GM12878 (cell line): Measurements from ENCODE around the gene CDH20. TPM values are rescaled to one million over a fixed set of nuclear protein-coding genes. Genes with fewer than 3 reads are reported as not detected.
"Not testable (repeated sequence)": the region's sequence is repeated elsewhere in the genome, so short reads cannot be mapped to it uniquely, and the experiment has no call there.

Experiments used
- ATAC-seq: fragments of 200-7000 bp; cut with Tn5 transposase; 3 replicates; pipeline ENCODE4 v1.9.1; 2020; ENCODE audit warnings: mild to moderate bottlenecking, moderate library complexity
- BruUV-seq: library from RNA; stranded (reverse); fragments of 400-500 nt; replicated peaks from 2 replicates; lab custom pipeline; 2021; lab: Mats Ljungman, UMichigan
- CTCF ChIA-PET: fragments of 300-600 bp; sonication (Branson Sonifier 250); formaldehyde crosslinking; extraction: SDS; loops from one replicate; lab custom pipeline; 2021; ENCODE audit warnings: inconsistent platforms; lab: Yijun Ruan, JAX
- POLR2A ChIA-PET: fragments of 350-600 bp; formaldehyde crosslinking; extraction: SDS; loops from one replicate; lab custom pipeline; 2021; ENCODE audit warnings: inconsistent platforms; lab: Charles Lee
- RAD21 ChIA-PET: fragments of 300-600 bp; sonication (Branson Sonifier 250); formaldehyde crosslinking; loops from one replicate; lab custom pipeline; 2023; ENCODE audit warnings: antibody characterized with exemption; ENCODE audit not compliant: unreplicated experiment; lab: Charles Lee
- SMC1A ChIA-PET: fragments of 300-600 bp; sonication (Branson Sonifier 250); formaldehyde crosslinking; loops from one replicate; lab custom pipeline; 2023; ENCODE audit not compliant: unreplicated experiment, uncharacterized antibody; lab: Charles Lee
- DNase-seq: peaks from one replicate; pipeline ENCODE4 v3.0.0-alpha.2; 2011; ENCODE audit warnings: low read depth, low spot score
- FAIRE-seq: peaks from 3 replicates; lab custom pipeline; 2011; peaks lifted over from hg19 to GRCh38; lab: Jason Lieb, UNC
- H2AFZ ChIP-seq: 2 replicates; pipeline ENCODE4 v1.6.0; 2011; ENCODE audit warnings: low read depth, low read length, control low read depth; ENCODE audit not compliant: control insufficient read depth
- H3K27ac ChIP-seq: 2 replicates; pipeline ENCODE4 v1.5.1; 2011; ENCODE audit warnings: control low read depth; ENCODE audit not compliant: control insufficient read depth, insufficient read depth
- H3K27me3 ChIP-seq, 2 experiments: replicated peaks in 1 of 2; 2 replicates each; pipeline versions ENCODE4 v1.6.0 to v1.6.1; 2011; ENCODE audit warnings: low read length in 1 of 2; ENCODE audit not compliant: control insufficient read depth in 2 of 2, insufficient read depth in 2 of 2
- H3K36me3 ChIP-seq, 2 experiments: 2 replicates each; pipeline ENCODE4 v1.5.1; 2011; ENCODE audit warnings: low read length in 1 of 2; ENCODE audit not compliant: control insufficient read depth in 2 of 2, insufficient read depth in 2 of 2
- H3K4me1 ChIP-seq: 2 replicates; pipeline ENCODE4 v1.6.1; 2011; ENCODE audit warnings: mild to moderate bottlenecking, low read length, moderate library complexity, mixed read lengths; ENCODE audit not compliant: control insufficient read depth, insufficient read depth
- H3K4me2 ChIP-seq: 2 replicates; pipeline ENCODE4 v1.6.0; 2011; ENCODE audit warnings: control low read depth; ENCODE audit not compliant: control insufficient read depth, insufficient read depth
- H3K4me3 ChIP-seq: fragments of 200-600 bp; sonication (generic); 2 replicates; pipeline ENCODE4 v1.5.1; 2016
- H3K79me2 ChIP-seq: 2 replicates; pipeline ENCODE4 v1.6.0; 2011; ENCODE audit warnings: low read length; ENCODE audit not compliant: control insufficient read depth, insufficient read depth
- H3K9ac ChIP-seq: 2 replicates; pipeline ENCODE4 v1.8.0; 2011; ENCODE audit warnings: low read length, control low read depth, mixed read lengths; ENCODE audit not compliant: control insufficient read depth, insufficient read depth
- H3K9me3 ChIP-seq: replicated peaks from 3 replicates; pipeline ENCODE4 v1.5.1; 2011; ENCODE audit warnings: mild to moderate bottlenecking, low read length; ENCODE audit not compliant: control insufficient read depth, insufficient read depth
- H4K20me1 ChIP-seq: 2 replicates; pipeline ENCODE4 v1.6.0; 2011; ENCODE audit not compliant: control insufficient read depth, insufficient read depth
- ETV6 ChIP-seq, 2 experiments: fragments of 450-650 bp in 1 of 2; IDR thresholded peaks in 1 of 2; conservative IDR thresholded peaks in 1 of 2; 2 replicates each; pipeline ENCODE4 v1.6.1; 2014; ENCODE audit warnings: antibody characterized with exemption in 1 of 2, borderline replicate concordance in 1 of 2, low read depth in 1 of 2, mild to moderate bottlenecking in 1 of 2, moderate library complexity in 1 of 2
- SMARCA5 ChIP-seq: fragments of 450-650 bp; IDR thresholded peaks from 2 replicates; pipeline ENCODE4 v1.6.1; 2017; ENCODE audit warnings: mild to moderate bottlenecking
- SREBF2 ChIP-seq: IDR thresholded peaks from 2 replicates; pipeline ENCODE4 v1.6.1; 2012; ENCODE audit warnings: mild to moderate bottlenecking, low read length
- STAT1 ChIP-seq: fragments of 450-650 bp; conservative IDR thresholded peaks from 2 replicates; pipeline ENCODE4 v1.6.1; 2014; ENCODE audit warnings: antibody characterized with exemption, mild to moderate bottlenecking
- SUZ12 ChIP-seq: fragments of 200-600 bp; sonication (generic); IDR thresholded peaks from one replicate; pipeline ENCODE4 v1.6.1; 2018; ENCODE audit warnings: antibody characterized with exemption, mild to moderate bottlenecking; ENCODE audit not compliant: unreplicated experiment
- WGBS: methylation state at CpG from one replicate; pipeline ENCODE4 v1.1.6; 2016; ENCODE audit warnings: low lambda C conversion rate; ENCODE audit not compliant: insufficient replicate concordance, insufficient coverage; ENCODE audit errors: missing lambda C conversion rate; 5-methylcytosine and 5-hydroxymethylcytosine counted together
- in situ Hi-C: fragments of 300-500 bp; cut with MboI; formaldehyde crosslinking; loops from 9 replicates; pipeline ENCODE4 v1.14.3; 2018; ENCODE audit warnings: mixed read lengths
- intact Hi-C: fragments of 100-400 bp; cut with micrococcal nuclease; formaldehyde crosslinking; loops from one replicate; pipeline ENCODE4 v1.14.2; 2022; ENCODE audit not compliant: unreplicated experiment
- polyA plus RNA-seq, 11 experiments: library from polyadenylated mRNA; depleted of rRNA in 4 of 11; unstranded in 6 of 11; stranded (reverse) in 5 of 11; fragments of >200 nt; fragmentation: Nextera tagmentation in 4 of 11; fragmentation: Illumina TruSeq in 1 of 11; extraction: Ambion mirVana in 4 of 11; extraction: Trizol in 1 of 11; gene quantifications; 1 replicate in 1 of 11; 2 replicates in 10 of 11; pipeline versions ENCODE4 v1.2.1 to v1.2.3, GENCODE V29; 2011 to 2016; ENCODE audit warnings: inconsistent platforms in 2 of 11, missing spikeins in 2 of 11, low read depth in 1 of 11
- total RNA-seq, 4 experiments: library from RNA; depleted of rRNA in 3 of 4; stranded (reverse); fragments of >200 nt in 3 of 4; fragmentation: Illumina TruSeq in 1 of 4; extraction: Trizol in 1 of 4; gene quantifications; 2 replicates each; pipeline versions ENCODE4 v1.2.1 to v1.2.3, GENCODE V29; 2013 to 2021
- TF ChIP-seq, protein P1 (sequence below): IDR thresholded peaks from 2 replicates; pipeline ENCODE4 v1.6.1; 2012; ENCODE audit warnings: low read depth, low read length, improper control_type of control experiment
- TF ChIP-seq, protein P2 (sequence below): fragments of 450-650 bp; IDR thresholded peaks from 2 replicates; pipeline ENCODE4 v1.6.1; 2017; ENCODE audit warnings: mild to moderate bottlenecking, moderate library complexity
- TF ChIP-seq, protein P3 (sequence below), 3 experiments: IDR thresholded peaks in 2 of 3; conservative IDR thresholded peaks in 1 of 3; 2 replicates each; pipeline ENCODE4 v1.5.1; 2011; ENCODE audit warnings: low read depth in 3 of 3, low read length in 3 of 3, mild to moderate bottlenecking in 3 of 3, control low read depth in 2 of 3, moderate library complexity in 2 of 3, inconsistent platforms in 1 of 3, mixed read lengths in 1 of 3; ENCODE audit not compliant: control insufficient read depth in 2 of 3, insufficient read depth in 1 of 3; ENCODE audit errors: extremely low read depth in 1 of 3

Gene CDH20
- total and polyA plus RNA-seq, 10 of the 15 experiments (the other 5 are each of a cell fraction or from before 2014, with no cell fraction given): not detected

DNA sequence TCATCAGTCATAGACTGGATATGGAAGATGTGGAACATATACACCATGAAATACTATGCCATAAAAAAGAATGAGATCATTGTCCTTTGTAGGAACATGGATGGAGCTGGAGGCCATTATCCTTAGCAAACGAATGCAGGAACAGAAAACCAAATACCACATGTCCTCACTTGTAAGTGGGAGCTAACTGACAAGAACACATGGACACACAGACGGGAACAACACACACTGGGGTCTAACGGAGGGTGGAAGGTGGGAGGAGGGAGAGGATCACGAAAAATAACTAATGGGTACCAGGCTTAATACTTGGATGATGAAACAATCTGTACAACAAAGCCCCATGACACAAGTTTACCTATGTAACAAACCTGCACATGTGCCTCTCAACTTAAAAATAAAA lies 36.4 kb downstream of the CDH20 start:
- SMC1A ChIA-PET, FAIRE-seq, H3K4me1 ChIP-seq, H3K36me3 ChIP-seq, ATAC-seq, H3K4me2 ChIP-seq, intact Hi-C loops, POLR2A ChIA-PET, DNase-seq, BruUV-seq, H3K27me3 ChIP-seq, H3K79me2 ChIP-seq, H3K27ac ChIP-seq, H3K9me3 ChIP-seq, H2AFZ ChIP-seq, H3K4me3 ChIP-seq, H4K20me1 ChIP-seq, H3K9ac ChIP-seq, RAD21 ChIA-PET, in situ Hi-C loops: not testable (repeated sequence)
- CTCF ChIA-PET: interaction anchor here (1.9 kb wide), 1 partner anchor 10 kb away, joined by 4 read pairs; no protein-coding TSS in a partner anchor
- 11% methylated on average over 4 of the region's 4 CpGs for WGBS

DNA sequence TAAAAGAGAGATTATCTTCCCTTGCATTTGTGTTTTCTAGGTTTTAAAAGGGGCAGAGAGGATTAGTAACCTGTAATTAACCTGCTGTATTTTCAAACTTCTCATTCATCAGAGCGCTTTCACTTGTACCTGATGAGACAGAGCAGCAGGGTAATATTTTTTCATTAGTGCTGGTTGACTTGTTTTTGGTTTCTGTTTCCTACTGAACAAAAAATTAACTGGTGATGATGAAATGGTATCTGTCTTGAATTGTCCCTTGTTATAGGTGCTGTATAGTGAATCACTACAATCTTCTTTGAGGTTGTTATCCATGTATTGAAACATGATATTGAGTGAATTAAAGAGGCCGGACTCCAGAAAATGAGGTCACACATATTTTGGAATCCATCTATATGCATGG lies 37.9 kb downstream of the CDH20 start:
- no peaks in the 10 kb centered on the region for H3K4me1 ChIP-seq
- ChIA-PET RAD21 (no interaction called here), CTCF (no interaction called here), SMC1A (no interaction called here), POLR2A (no interaction called here)
- no peaks in the 10 kb centered on the region for H3K9me3 ChIP-seq
- ATAC-seq (no peak), DNase-seq (no peak), FAIRE-seq (no peak)
- TF ChIP-seq SREBF2 (no peak), STAT1 (no peak), SMARCA5 (no peak), SUZ12 (no peak), ETV6 (conservative IDR thresholded peaks at IDR 0.05 in 1 of 2, IDR thresholded peaks at IDR 0.05 in 1 of 2; ENCODE audit: borderline replicate concordance in 1 of 2, low read depth in 1 of 2) (no peak)
- TF ChIP-seq, protein P1, sequence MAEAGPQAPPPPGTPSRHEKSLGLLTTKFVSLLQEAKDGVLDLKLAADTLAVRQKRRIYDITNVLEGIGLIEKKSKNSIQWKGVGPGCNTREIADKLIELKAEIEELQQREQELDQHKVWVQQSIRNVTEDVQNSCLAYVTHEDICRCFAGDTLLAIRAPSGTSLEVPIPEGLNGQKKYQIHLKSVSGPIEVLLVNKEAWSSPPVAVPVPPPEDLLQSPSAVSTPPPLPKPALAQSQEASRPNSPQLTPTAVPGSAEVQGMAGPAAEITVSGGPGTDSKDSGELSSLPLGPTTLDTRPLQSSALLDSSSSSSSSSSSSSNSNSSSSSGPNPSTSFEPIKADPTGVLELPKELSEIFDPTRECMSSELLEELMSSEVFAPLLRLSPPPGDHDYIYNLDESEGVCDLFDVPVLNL: no peak
- TF ChIP-seq, protein P2, sequence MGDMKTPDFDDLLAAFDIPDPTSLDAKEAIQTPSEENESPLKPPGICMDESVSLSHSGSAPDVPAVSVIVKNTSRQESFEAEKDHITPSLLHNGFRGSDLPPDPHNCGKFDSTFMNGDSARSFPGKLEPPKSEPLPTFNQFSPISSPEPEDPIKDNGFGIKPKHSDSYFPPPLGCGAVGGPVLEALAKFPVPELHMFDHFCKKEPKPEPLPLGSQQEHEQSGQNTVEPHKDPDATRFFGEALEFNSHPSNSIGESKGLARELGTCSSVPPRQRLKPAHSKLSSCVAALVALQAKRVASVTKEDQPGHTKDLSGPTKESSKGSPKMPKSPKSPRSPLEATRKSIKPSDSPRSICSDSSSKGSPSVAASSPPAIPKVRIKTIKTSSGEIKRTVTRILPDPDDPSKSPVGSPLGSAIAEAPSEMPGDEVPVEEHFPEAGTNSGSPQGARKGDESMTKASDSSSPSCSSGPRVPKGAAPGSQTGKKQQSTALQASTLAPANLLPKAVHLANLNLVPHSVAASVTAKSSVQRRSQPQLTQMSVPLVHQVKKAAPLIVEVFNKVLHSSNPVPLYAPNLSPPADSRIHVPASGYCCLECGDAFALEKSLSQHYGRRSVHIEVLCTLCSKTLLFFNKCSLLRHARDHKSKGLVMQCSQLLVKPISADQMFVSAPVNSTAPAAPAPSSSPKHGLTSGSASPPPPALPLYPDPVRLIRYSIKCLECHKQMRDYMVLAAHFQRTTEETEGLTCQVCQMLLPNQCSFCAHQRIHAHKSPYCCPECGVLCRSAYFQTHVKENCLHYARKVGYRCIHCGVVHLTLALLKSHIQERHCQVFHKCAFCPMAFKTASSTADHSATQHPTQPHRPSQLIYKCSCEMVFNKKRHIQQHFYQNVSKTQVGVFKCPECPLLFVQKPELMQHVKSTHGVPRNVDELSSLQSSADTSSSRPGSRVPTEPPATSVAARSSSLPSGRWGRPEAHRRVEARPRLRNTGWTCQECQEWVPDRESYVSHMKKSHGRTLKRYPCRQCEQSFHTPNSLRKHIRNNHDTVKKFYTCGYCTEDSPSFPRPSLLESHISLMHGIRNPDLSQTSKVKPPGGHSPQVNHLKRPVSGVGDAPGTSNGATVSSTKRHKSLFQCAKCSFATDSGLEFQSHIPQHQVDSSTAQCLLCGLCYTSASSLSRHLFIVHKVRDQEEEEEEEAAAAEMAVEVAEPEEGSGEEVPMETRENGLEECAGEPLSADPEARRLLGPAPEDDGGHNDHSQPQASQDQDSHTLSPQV: no peak
- TF ChIP-seq, protein P3, sequence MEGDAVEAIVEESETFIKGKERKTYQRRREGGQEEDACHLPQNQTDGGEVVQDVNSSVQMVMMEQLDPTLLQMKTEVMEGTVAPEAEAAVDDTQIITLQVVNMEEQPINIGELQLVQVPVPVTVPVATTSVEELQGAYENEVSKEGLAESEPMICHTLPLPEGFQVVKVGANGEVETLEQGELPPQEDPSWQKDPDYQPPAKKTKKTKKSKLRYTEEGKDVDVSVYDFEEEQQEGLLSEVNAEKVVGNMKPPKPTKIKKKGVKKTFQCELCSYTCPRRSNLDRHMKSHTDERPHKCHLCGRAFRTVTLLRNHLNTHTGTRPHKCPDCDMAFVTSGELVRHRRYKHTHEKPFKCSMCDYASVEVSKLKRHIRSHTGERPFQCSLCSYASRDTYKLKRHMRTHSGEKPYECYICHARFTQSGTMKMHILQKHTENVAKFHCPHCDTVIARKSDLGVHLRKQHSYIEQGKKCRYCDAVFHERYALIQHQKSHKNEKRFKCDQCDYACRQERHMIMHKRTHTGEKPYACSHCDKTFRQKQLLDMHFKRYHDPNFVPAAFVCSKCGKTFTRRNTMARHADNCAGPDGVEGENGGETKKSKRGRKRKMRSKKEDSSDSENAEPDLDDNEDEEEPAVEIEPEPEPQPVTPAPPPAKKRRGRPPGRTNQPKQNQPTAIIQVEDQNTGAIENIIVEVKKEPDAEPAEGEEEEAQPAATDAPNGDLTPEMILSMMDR (IDR thresholded peaks at IDR 0.05 in 2 of 3, conservative IDR thresholded peaks at IDR 0.05 in 1 of 3; ENCODE audit: control insufficient read depth in 2 of 3, extremely low read depth in 1 of 3, insufficient read depth in 1 of 3, low read depth in 3 of 3, low read length in 3 of 3): no peak
- in situ Hi-C loops: no loop called here
- BruUV-seq: no TSS peak
- no peaks in the 10 kb centered on the region for H4K20me1 ChIP-seq
- H3K27ac ChIP-seq: no peak overlapping the region
- no peaks in the 10 kb centered on the region for H3K36me3 ChIP-seq
- 70% methylated on average over 2 of the region's 2 CpGs for WGBS
- H3K79me2 ChIP-seq: no peaks in the 10 kb centered on the region
- H3K4me3 ChIP-seq: no peak overlapping the region
- H3K9ac ChIP-seq: no peak overlapping the region
- no peaks in the 10 kb centered on the region for H3K27me3 ChIP-seq
- intact Hi-C loops: no loop called here
- no peak overlapping the region for H3K4me2 ChIP-seq
- no peak overlapping the region for H2AFZ ChIP-seq
